Mammary epithelial cell (primary cell): ENCODE results near the gene SF3A2.
"Not testable (repeated sequence)": the region's sequence is repeated elsewhere in the genome, so short reads cannot be mapped to it uniquely, and the experiment has no call there.

Experiments
- EZH2 ChIP-seq: IDR thresholded peaks from 2 replicates; pipeline ENCODE4 v1.6.1; 2012; ENCODE audit warnings: low read length, inconsistent platforms, borderline replicate concordance
- TF ChIP-seq, protein P1 (sequence below), 2 donors: IDR thresholded peaks in 1 of 2; conservative IDR thresholded peaks in 1 of 2; 2 replicates each; pipeline ENCODE4 v1.5.1; 2011 to 2012; ENCODE audit warnings: inconsistent platforms in 2 of 2, low read length in 2 of 2, mild to moderate bottlenecking in 2 of 2, control low read depth in 1 of 2, low read depth in 1 of 2; ENCODE audit not compliant: insufficient read depth in 1 of 2; ENCODE audit errors: extremely low read depth in 1 of 2

DNA sequence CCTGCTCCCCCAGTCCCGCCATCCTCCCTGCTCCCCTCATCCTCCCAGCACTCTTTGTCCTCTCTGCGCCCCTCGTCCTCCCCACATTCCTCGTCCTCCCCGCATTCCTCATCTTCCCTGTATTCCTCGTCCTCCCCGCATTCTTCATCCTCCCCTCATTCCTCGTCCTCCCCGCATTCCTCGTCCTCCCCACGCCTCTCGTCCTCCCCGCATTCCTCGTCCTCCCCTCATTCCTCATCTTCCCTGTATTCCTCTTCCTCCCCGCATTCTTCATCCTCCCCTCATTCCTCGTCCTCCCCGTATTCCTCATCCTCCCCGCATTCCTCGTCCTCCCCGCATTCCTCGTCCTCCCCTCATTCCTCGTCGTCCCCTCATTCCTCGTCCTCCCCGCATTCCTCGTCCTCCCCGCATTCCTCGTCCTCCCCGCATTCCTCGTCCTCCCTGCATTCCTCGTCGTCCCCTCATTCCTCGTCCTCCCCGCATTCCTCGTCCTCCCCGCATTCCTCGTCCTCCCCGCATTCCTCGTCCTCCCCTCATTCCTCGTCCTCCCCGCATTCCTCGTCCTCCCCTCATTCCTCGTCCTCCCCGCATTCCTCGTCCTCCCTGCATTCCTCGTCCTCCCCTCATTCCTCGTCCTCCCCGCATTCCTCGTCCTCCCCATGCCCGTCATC is 35.9 kb upstream of the SF3A2 start:
- TF ChIP-seq, protein P1, sequence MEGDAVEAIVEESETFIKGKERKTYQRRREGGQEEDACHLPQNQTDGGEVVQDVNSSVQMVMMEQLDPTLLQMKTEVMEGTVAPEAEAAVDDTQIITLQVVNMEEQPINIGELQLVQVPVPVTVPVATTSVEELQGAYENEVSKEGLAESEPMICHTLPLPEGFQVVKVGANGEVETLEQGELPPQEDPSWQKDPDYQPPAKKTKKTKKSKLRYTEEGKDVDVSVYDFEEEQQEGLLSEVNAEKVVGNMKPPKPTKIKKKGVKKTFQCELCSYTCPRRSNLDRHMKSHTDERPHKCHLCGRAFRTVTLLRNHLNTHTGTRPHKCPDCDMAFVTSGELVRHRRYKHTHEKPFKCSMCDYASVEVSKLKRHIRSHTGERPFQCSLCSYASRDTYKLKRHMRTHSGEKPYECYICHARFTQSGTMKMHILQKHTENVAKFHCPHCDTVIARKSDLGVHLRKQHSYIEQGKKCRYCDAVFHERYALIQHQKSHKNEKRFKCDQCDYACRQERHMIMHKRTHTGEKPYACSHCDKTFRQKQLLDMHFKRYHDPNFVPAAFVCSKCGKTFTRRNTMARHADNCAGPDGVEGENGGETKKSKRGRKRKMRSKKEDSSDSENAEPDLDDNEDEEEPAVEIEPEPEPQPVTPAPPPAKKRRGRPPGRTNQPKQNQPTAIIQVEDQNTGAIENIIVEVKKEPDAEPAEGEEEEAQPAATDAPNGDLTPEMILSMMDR (conservative IDR thresholded peaks at IDR 0.05 in 1 of 2, IDR thresholded peaks at IDR 0.05 in 1 of 2; ENCODE audit: extremely low read depth in 1 of 2, insufficient read depth in 1 of 2, low read depth in 1 of 2, low read length in 2 of 2): not testable (repeated sequence)
- TF ChIP-seq EZH2: not testable (repeated sequence)
